Bronchial epithelial cell (primary cell): ENCODE data around the gene PCDHB6. TPM values are rescaled to one million over a fixed set of nuclear protein-coding genes. Genes with fewer than 3 reads are reported as not detected.
"Not testable (repeated sequence)": the region's sequence is repeated elsewhere in the genome, so short reads cannot be mapped to it uniquely, and the experiment has no call there.

Experiments used
- DNase-seq: peaks from one replicate; pipeline ENCODE4 v3.0.0-alpha.2; 2010; ENCODE audit warnings: low read depth
- FAIRE-seq: peaks from 2 replicates; lab custom pipeline; 2011; peaks lifted over from hg19 to GRCh38; lab: Jason Lieb, UNC
- H3K27me3 ChIP-seq: 2 replicates; pipeline ENCODE4 v1.5.1; 2011; ENCODE audit warnings: low read length; ENCODE audit not compliant: control insufficient read depth, insufficient read depth
- H3K36me3 ChIP-seq: 2 replicates; pipeline ENCODE4 v1.5.1; 2011; ENCODE audit warnings: low read length; ENCODE audit not compliant: control insufficient read depth, insufficient read depth
- H3K4me3 ChIP-seq: 2 replicates; pipeline ENCODE4 v1.5.1; 2011; ENCODE audit warnings: mild to moderate bottlenecking, low read depth, low read length, control low read depth
- CTCF ChIP-seq: IDR thresholded peaks from 2 replicates; pipeline ENCODE4 v1.5.1; 2011; ENCODE audit warnings: mild to moderate bottlenecking, moderate library complexity, low read length, control low read depth, inconsistent platforms; ENCODE audit not compliant: insufficient read depth, severe bottlenecking
- total RNA-seq: library from RNA; depleted of rRNA; stranded (reverse); fragments of >200 nt; gene quantifications from 2 replicates; pipeline ENCODE4 v1.2.1, GENCODE V29; 2014

The PCDHB6 gene
- total RNA-seq, 1 donor from 2014 or later: not detected

DNA sequence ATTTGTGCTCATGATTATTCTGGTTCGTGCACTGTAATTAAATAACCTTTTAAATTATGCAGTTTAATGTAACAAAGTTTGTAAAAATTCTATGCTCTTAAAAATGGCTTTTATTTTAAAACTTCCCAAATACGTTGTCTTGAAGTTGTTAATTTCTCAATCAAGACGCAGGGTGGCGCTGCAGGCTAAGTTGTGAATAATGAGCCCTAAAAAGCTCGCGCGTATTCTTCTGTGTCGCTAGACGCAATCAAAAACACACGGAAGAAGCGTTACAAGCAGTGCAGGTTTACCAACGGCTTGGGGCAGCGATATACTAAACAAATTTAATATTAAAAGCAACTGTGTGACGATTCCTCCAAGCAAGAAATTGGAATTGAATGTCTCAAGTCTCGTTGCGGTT is 28.3 kb upstream of the PCDHB6 start, which contains the start of gene PCDHB4:
Gene PCDHB4 (plus strand): TSS at position 256 of the 400 bp plus-strand sequence. CDS start 181 bp downstream, outside the sequence.
- no peaks in the 10 kb centered on the region for H3K27me3 ChIP-seq
- DNase-seq (no peak), FAIRE-seq (no peak)
- no peaks in the 10 kb centered on the region for H3K36me3 ChIP-seq
- H3K4me3 ChIP-seq: no peak within 1 kb of the TSS
- TF ChIP-seq CTCF: no peak

DNA sequence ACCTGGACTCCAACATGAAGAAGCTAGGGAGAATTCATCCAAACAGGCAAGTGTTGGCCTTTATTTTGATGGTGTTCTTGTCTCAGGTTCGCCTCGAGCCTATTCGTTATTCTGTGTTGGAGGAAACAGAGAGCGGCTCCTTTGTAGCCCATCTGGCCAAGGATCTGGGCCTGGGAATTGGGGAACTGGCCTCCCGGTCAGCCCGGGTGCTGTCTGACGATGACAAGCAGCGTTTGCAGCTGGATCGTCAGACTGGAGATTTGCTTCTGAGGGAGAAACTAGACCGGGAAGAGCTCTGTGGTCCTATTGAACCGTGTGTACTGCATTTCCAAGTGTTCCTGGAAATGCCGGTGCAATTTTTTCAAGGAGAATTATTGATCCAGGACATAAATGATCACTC is 27.9 kb upstream of the PCDHB6 start:
- FAIRE-seq (no peak), DNase-seq (no peak)
- TF ChIP-seq CTCF: no peak
- Histone ChIP-seq H3K36me3 (no peaks in the 10 kb centered on the region), H3K27me3 (no peaks in the 10 kb centered on the region), H3K4me3 (no peak overlapping the region)

GRCh38 chr5:141123396-141124135 is 26.3 kb upstream of the PCDHB6 start:
- not testable (repeated sequence) for FAIRE-seq

DNA sequence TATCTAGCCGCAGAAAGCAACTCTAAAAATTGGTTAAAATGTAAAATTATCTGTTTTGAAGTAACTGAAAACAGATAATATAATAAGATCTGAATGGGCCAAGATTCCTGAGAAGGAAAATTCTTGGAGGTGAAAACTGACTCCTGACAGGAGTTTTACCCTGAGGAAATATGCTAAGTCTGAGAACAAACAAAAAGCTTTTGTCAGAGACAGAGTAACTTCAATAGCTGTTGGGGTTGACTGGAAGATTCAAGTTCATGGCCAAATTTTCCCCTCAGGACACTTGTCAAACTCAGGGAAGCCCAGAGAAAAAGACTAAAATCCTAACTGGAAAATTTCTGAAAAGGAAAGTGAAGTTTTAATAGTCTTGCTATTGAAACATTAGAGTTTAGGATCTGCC is 22.6 kb upstream of the PCDHB6 start:
- H3K4me3 ChIP-seq: no peak overlapping the region
- no peaks in the 10 kb centered on the region for H3K27me3 ChIP-seq
- DNase-seq (no peak), FAIRE-seq (no peak)
- no peak for TF ChIP-seq CTCF
- no peaks in the 10 kb centered on the region for H3K36me3 ChIP-seq

More at GRCh38 chr5:141123396-141124135, 26.3 kb upstream of the PCDHB6 start:
- H3K27me3 ChIP-seq, DNase-seq, H3K4me3 ChIP-seq, H3K36me3 ChIP-seq: not testable (repeated sequence)

- peak; percentile 13 for DNase-seq
- no peaks in the 10 kb centered on the region for H3K36me3 ChIP-seq
- peak; percentile 32 for TF ChIP-seq CTCF
- no peak for FAIRE-seq
- peak within 1 kb of the TSS; percentile 20 for H3K4me3 ChIP-seq
- H3K27me3 ChIP-seq: no peaks in the 10 kb centered on the region
These were observed 14.7 kb upstream of the PCDHB6 start, which contains the start of gene PCDHB5 for GRCh38 chr5:141135030-141135717. Gene PCDHB5, plus strand, starts transcription at chr5:141135206. Its CDS starts 229 bp downstream, at chr5:141135435.

DNA sequence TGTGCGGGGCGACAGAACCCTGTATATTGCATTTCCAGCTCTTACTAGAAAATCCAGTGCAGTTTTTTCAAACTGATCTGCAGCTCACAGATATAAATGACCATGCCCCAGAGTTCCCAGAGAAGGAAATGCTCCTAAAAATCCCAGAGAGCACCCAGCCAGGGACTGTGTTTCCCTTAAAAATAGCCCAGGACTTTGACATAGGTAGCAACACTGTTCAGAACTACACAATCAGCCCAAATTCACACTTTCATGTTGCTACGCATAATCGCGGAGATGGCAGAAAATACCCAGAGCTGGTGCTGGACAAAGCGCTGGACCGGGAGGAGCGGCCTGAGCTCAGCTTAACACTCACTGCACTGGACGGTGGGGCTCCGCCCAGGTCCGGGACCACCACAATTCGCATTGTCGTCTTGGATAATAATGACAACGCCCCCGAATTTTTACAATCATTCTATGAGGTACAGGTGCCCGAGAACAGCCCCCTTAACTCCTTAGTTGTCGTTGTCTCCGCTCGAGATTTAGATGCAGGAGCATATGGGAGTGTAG is 14.1 kb upstream of the PCDHB6 start:
- H3K4me3 ChIP-seq: no peak overlapping the region
- DNase-seq: no peak
- no peak for TF ChIP-seq CTCF
- no peaks in the 10 kb centered on the region for H3K27me3 ChIP-seq
- H3K36me3 ChIP-seq: no peaks in the 10 kb centered on the region
- FAIRE-seq: no peak

GRCh38 chr5:141137346-141137745 is 12.5 kb upstream of the PCDHB6 start:
- H3K27me3 ChIP-seq, H3K36me3 ChIP-seq, DNase-seq, H3K4me3 ChIP-seq, FAIRE-seq: not testable (repeated sequence)
